Stimulated activated CD4-positive, alpha-beta T cell treated with anti-CD3 and anti-CD28 coated beads, TNF-alpha, amount 100 ng/mL, for 1 hour (primary cell): Measurements from ENCODE around the gene OPA1.

Experiments
- DNase-seq, 3 donors: peaks; one replicate each; pipeline ENCODE4 v3.0.0-alpha.2; 2020; ENCODE audit warnings: low read depth in 3 of 3, low spot score in 1 of 3

The OPA1 gene

GRCh38 chr3:193708270-193708669 lies 115.3 kb downstream of the OPA1 start:
- DNase-seq = no peak

- no peak for DNase-seq
Observed at GRCh38 chr3:193710286-193711165, 117.5 kb downstream of the OPA1 start.

- no peak for DNase-seq
Observed at GRCh38 chr3:193711166-193711485, 118.1 kb downstream of the OPA1 start.

- no peak for DNase-seq
Observed at GRCh38 chr3:193711523-193711963, 118.5 kb downstream of the OPA1 start.

- no peak for DNase-seq
Observed at GRCh38 chr3:193711964-193712598, 119.1 kb downstream of the OPA1 start.

- no peak for DNase-seq
Observed at GRCh38 chr3:193712938-193713337, 119.9 kb downstream of the OPA1 start.

- DNase-seq = no peak
Observed at GRCh38 chr3:193714523-193715137, 121.6 kb downstream of the OPA1 start.

- DNase-seq = no peak
Observed at GRCh38 chr3:193716150-193716549, 123.1 kb downstream of the OPA1 start.

GRCh38 chr3:193719735-193720134 lies 126.7 kb downstream of the OPA1 start:
- DNase-seq = no peak

- DNase-seq = no peak
Observed at GRCh38 chr3:193720169-193720568, 127.2 kb downstream of the OPA1 start.

GRCh38 chr3:193722566-193722965 lies 129.6 kb downstream of the OPA1 start:
- DNase-seq = no peak

GRCh38 chr3:193727089-193727488 lies 134.1 kb downstream of the OPA1 start:
- DNase-seq = no peak

- no peak for DNase-seq
Observed at GRCh38 chr3:193728429-193729087, 135.6 kb downstream of the OPA1 start.

GRCh38 chr3:193729088-193729465 lies 136.1 kb downstream of the OPA1 start:
- DNase-seq = no peak

GRCh38 chr3:193729601-193730000 lies 136.6 kb downstream of the OPA1 start:
- no peak for DNase-seq

- no peak for DNase-seq
Observed at GRCh38 chr3:193730511-193730910, 137.5 kb downstream of the OPA1 start.

- no peak for DNase-seq
Observed at GRCh38 chr3:193730976-193731375, 138.0 kb downstream of the OPA1 start.

GRCh38 chr3:193731656-193732055 lies 138.6 kb downstream of the OPA1 start:
- DNase-seq = no peak

- DNase-seq = no peak
Observed at GRCh38 chr3:193732391-193732790, 139.4 kb downstream of the OPA1 start.

GRCh38 chr3:193732827-193733226 lies 139.8 kb downstream of the OPA1 start:
- no peak for DNase-seq

GRCh38 chr3:193734737-193735366 lies 141.8 kb downstream of the OPA1 start:
- DNase-seq = no peak
